ENCODE data around the gene LHCGR. TPM values are rescaled to one million over a fixed set of nuclear protein-coding genes. Genes with fewer than 3 reads are reported as not detected.

LHCGR gene
- total and polyA plus RNA-seq, 2 of the 4 experiments (the other 2 are of a cell fraction), result 0.10 to 0.18 TPM

GRCh38 chr2:48715956-48716355 is 39.6 kb downstream of the LHCGR start:
- intact Hi-C loops (cut with micrococcal nuclease), result loop anchor here (2.0 to 10.0 kb wide), 3 partner anchors 115 to 229 kb away; no protein-coding TSS in a partner anchor
- peak overlapping the region; percentile 80 for H4K5ac ChIP-seq (ENCODE audit: low read depth, low read length)
- H3K4ac ChIP-seq (ENCODE audit: low read depth, low read length), result peak overlapping the region; percentile 74
- CTCF ChIA-PET, result interaction anchor here (0.5 to 1.3 kb wide), 4 partner anchors 112 to 230 kb away, joined by 3 to 4 read pairs (median 4); no protein-coding TSS in a partner anchor
- peak overlapping the region; percentile 96 for H2BK120ac ChIP-seq (ENCODE audit: low read depth, low read length)
- peak overlapping the region; percentile 94 for H3K27ac ChIP-seq (ENCODE audit: insufficient read depth, low read length)
- no peak for TF ChIP-seq MXI1 (IDR thresholded peaks at IDR 0.05; ENCODE audit: borderline replicate concordance, low read depth, low read length)
- TF ChIP-seq MAFK (IDR thresholded peaks at IDR 0.05; ENCODE audit: low read depth, low read length), result no peak
- TF ChIP-seq, protein P1, sequence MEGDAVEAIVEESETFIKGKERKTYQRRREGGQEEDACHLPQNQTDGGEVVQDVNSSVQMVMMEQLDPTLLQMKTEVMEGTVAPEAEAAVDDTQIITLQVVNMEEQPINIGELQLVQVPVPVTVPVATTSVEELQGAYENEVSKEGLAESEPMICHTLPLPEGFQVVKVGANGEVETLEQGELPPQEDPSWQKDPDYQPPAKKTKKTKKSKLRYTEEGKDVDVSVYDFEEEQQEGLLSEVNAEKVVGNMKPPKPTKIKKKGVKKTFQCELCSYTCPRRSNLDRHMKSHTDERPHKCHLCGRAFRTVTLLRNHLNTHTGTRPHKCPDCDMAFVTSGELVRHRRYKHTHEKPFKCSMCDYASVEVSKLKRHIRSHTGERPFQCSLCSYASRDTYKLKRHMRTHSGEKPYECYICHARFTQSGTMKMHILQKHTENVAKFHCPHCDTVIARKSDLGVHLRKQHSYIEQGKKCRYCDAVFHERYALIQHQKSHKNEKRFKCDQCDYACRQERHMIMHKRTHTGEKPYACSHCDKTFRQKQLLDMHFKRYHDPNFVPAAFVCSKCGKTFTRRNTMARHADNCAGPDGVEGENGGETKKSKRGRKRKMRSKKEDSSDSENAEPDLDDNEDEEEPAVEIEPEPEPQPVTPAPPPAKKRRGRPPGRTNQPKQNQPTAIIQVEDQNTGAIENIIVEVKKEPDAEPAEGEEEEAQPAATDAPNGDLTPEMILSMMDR (conservative IDR thresholded peaks at IDR 0.05; ENCODE audit: low read depth, low read length), result no peak
- TF ChIP-seq, protein P2, sequence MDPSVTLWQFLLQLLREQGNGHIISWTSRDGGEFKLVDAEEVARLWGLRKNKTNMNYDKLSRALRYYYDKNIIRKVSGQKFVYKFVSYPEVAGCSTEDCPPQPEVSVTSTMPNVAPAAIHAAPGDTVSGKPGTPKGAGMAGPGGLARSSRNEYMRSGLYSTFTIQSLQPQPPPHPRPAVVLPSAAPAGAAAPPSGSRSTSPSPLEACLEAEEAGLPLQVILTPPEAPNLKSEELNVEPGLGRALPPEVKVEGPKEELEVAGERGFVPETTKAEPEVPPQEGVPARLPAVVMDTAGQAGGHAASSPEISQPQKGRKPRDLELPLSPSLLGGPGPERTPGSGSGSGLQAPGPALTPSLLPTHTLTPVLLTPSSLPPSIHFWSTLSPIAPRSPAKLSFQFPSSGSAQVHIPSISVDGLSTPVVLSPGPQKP (IDR thresholded peaks at IDR 0.05; ENCODE audit: borderline replicate concordance, low read depth, low read length), result no peak
- TF ChIP-seq RCOR1 (IDR thresholded peaks at IDR 0.05; ENCODE audit: insufficient replicate concordance, low read length), result no peak
- TF ChIP-seq MAZ (IDR thresholded peaks at IDR 0.05; ENCODE audit: borderline replicate concordance, low read depth, low read length), result no peak
- TF ChIP-seq POLR2A (IDR thresholded peaks at IDR 0.05; ENCODE audit: low read depth, low read length), result no peak
- no peak for TF ChIP-seq CEBPB (IDR thresholded peaks at IDR 0.05; ENCODE audit: low read depth, low read length)
- TF ChIP-seq RFX5 (IDR thresholded peaks at IDR 0.05; ENCODE audit: low read depth, low read length), result no peak
- no peak for TF ChIP-seq SMC3 (IDR thresholded peaks at IDR 0.05; ENCODE audit: low read depth, low read length)
- TF ChIP-seq BHLHE40 (IDR thresholded peaks at IDR 0.05; ENCODE audit: low read depth, low read length), result no peak
- TF ChIP-seq NFE2L2 (IDR thresholded peaks at IDR 0.05; ENCODE audit: low read depth, low read length), result no peak
- no peak for TF ChIP-seq FOS (IDR thresholded peaks at IDR 0.05; ENCODE audit: low read depth, low read length)
- TF ChIP-seq USF2 (IDR thresholded peaks at IDR 0.05; ENCODE audit: low read depth, low read length), result no peak
- TF ChIP-seq RAD21 (IDR thresholded peaks at IDR 0.05; ENCODE audit: low read length), result no peak
- no peak for TF ChIP-seq CHD1 (IDR thresholded peaks at IDR 0.05; ENCODE audit: low read depth, low read length)
- H2AK9ac ChIP-seq (replicated peaks; ENCODE audit: low read depth, low read length, poor library complexity), result no peak overlapping the region
- no peaks in the 10 kb centered on the region for H3K79me1 ChIP-seq (ENCODE audit: low read depth in 1 of 2, low read length in 2 of 2)
- H3K14ac ChIP-seq (replicated peaks; ENCODE audit: low read depth, low read length), result peak overlapping the region; percentile 89
- H3K18ac ChIP-seq (ENCODE audit: low read depth, low read length), result peak overlapping the region; percentile 83
- no peaks in the 10 kb centered on the region for H3K27me3 ChIP-seq (ENCODE audit: control insufficient read depth, insufficient read depth, low read length)
- peak overlapping the region; percentile 27; the same call in 1 of the 2 replicates for H2AK5ac ChIP-seq (ENCODE audit: low read depth, low read length)
- H3K4me2 ChIP-seq (ENCODE audit: low read depth, low read length), result no peak overlapping the region
- H2BK5ac ChIP-seq (ENCODE audit: low read depth, low read length, poor library complexity, severe bottlenecking), result peak overlapping the region; percentile 93
- H4K20me1 ChIP-seq (ENCODE audit: insufficient read depth, low read length), result no peaks in the 10 kb centered on the region
- peaks cover 26% of the 10 kb centered on the region for H3K4me1 ChIP-seq (ENCODE audit: control insufficient read depth, insufficient read depth, low read length)
- H4K91ac ChIP-seq (ENCODE audit: insufficient read depth, low read depth, low read length), result peak overlapping the region; percentile 78
- WGBS, 2 experiments (ENCODE audit: extremely low coverage in 2 of 2, insufficient read length in 1 of 2), result 0% methylated on average over 1 of the region's 1 CpG; no CpG with 5 or more reads in 1 of the 2 experiments
- no TSS peak for BruUV-seq (replicated peaks)
- peak overlapping the region; percentile 73 for H3K56ac ChIP-seq (ENCODE audit: extremely low read depth, insufficient read depth, low read length)
- in situ Hi-C loops (cut with MboI; ENCODE audit: low sequenced_read_pairs), result loop anchor here (10.0 kb wide), 1 partner anchor 139 kb away; no protein-coding TSS in a partner anchor
- H2BK20ac ChIP-seq (ENCODE audit: low read depth, low read length), result peak overlapping the region; percentile 93
- peak overlapping the region; percentile 90 for H3K23ac ChIP-seq (ENCODE audit: low read depth, low read length)
- ATAC-seq (ENCODE audit: low read depth), result no peak
- H3K4me3 ChIP-seq (ENCODE audit: insufficient read depth, low read depth, low read length), result no peak overlapping the region
- POLR2A ChIA-PET (ENCODE audit: unreplicated experiment), result interaction anchor here (1.1 kb wide), 1 partner anchor 137 kb away, joined by 3 read pairs; no protein-coding TSS in a partner anchor
- H3K9ac ChIP-seq (ENCODE audit: low read depth, low read length), result peak overlapping the region; percentile 39; the same call in 1 of the 2 replicates
- dilution Hi-C loops (cut with HindIII; ENCODE audit: low sequenced_read_pairs, unreplicated experiment), result no loop called here
- H3K9me1 ChIP-seq (ENCODE audit: insufficient read depth, low read length), result peaks cover 15% of the 10 kb centered on the region
- no peaks in the 10 kb centered on the region for H3K36me3 ChIP-seq (ENCODE audit: control insufficient read depth, insufficient read depth, low read length)
- peak overlapping the region; percentile 51 to 77 for H4K8ac ChIP-seq (ENCODE audit: low read depth in 2 of 2, low read length in 2 of 2)
- no peak overlapping the region for H2AFZ ChIP-seq (replicated peaks; ENCODE audit: low read length, poor library complexity)
- H2BK15ac ChIP-seq (ENCODE audit: low read depth, low read length), result peak overlapping the region; percentile 61
- H3K9me3 ChIP-seq (ENCODE audit: control insufficient read depth, insufficient read depth, low read length), result no peaks in the 10 kb centered on the region
- peak; percentile 64 for DNase-seq
